GM20000 (cell line): ENCODE data around the gene AXL.
A peak's percentile ranks its signal among the peaks of the same experiment; 100 is the strongest.

Experiments
- DNase-seq: peaks from one replicate; pipeline ENCODE4 v3.0.0; 2012; ENCODE audit warnings: low spot score
- TF ChIP-seq, protein P1 (sequence below): IDR thresholded peaks from 2 replicates; pipeline ENCODE4 v1.5.1; 2012; ENCODE audit warnings: mild to moderate bottlenecking, control low read depth; ENCODE audit errors: extremely low read depth, missing control alignments

The AXL gene

GRCh38 chr19:41261474-41262190, 42.6 kb downstream of the AXL start:
- TF ChIP-seq, protein P1, sequence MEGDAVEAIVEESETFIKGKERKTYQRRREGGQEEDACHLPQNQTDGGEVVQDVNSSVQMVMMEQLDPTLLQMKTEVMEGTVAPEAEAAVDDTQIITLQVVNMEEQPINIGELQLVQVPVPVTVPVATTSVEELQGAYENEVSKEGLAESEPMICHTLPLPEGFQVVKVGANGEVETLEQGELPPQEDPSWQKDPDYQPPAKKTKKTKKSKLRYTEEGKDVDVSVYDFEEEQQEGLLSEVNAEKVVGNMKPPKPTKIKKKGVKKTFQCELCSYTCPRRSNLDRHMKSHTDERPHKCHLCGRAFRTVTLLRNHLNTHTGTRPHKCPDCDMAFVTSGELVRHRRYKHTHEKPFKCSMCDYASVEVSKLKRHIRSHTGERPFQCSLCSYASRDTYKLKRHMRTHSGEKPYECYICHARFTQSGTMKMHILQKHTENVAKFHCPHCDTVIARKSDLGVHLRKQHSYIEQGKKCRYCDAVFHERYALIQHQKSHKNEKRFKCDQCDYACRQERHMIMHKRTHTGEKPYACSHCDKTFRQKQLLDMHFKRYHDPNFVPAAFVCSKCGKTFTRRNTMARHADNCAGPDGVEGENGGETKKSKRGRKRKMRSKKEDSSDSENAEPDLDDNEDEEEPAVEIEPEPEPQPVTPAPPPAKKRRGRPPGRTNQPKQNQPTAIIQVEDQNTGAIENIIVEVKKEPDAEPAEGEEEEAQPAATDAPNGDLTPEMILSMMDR = no peak
- DNase-seq = no peak

GRCh38 chr19:41263042-41263849, 44.2 kb downstream of the AXL start:
- peak; percentile 37 for DNase-seq
- TF ChIP-seq, protein P1 = no peak

- peak; percentile 99 for DNase-seq
- TF ChIP-seq, protein P1 = no peak
Observed at GRCh38 chr19:41263850-41264580, 45.0 kb downstream of the AXL start, which contains the start of gene HNRNPUL1. HNRNPUL1 (plus strand) TSS chr19:41264372; CDS start chr19:41264504, 132 bp downstream.

GRCh38 chr19:41264581-41265394, 45.8 kb downstream of the AXL start:
- TF ChIP-seq, protein P1 = peak; percentile 32
- DNase-seq = peak; percentile 44

GRCh38 chr19:41265395-41266153, 46.6 kb downstream of the AXL start:
- TF ChIP-seq, protein P1 = no peak
- DNase-seq = peak; percentile 34

DNA sequence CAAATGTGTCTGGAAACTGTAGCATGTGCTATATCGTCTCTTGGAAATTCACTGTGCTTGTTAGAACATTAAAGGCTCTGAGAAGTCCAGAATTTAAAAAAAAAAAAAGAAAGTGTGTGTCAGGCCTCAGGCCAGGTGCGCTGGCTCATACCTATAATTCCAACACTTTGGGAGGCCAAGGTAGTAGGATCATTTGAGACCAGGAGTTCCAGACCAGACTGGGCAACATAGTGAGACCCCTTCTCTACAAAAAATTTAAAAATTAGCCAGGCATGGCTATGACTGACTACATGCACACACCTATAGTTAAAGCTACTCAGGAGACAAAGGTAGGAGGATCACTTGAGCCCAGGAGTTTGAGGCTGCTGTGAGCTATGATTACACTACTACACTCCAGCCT, 50.0 kb downstream of the AXL start:
- no peak for DNase-seq
- TF ChIP-seq, protein P1 = no peak
